Globus pallidus (tissue), 1 donor: Measurements from ENCODE around the gene TBL1Y.
"Not testable (repeated sequence)": the region's sequence is repeated elsewhere in the genome, so short reads cannot be mapped to it uniquely, and the experiment has no call there.

ENCODE experiments used
- DNase-seq: peaks from one replicate; pipeline ENCODE4 v3.0.0-alpha.2; 2015; ENCODE audit warnings: low spot score

Gene TBL1Y

GRCh38 chrY:6974971-6975370 is 64.5 kb downstream of the TBL1Y start:
- no peak for DNase-seq

- no peak for DNase-seq
These were observed 67.3 kb downstream of the TBL1Y start for GRCh38 chrY:6977783-6978182.

GRCh38 chrY:6983221-6983620 is 72.7 kb downstream of the TBL1Y start:
- no peak for DNase-seq

GRCh38 chrY:6987811-6988210 is 77.3 kb downstream of the TBL1Y start:
- DNase-seq = no peak

GRCh38 chrY:6989886-6990620 is 79.6 kb downstream of the TBL1Y start:
- no peak for DNase-seq

- DNase-seq = peak; percentile 26
These were observed 81.5 kb downstream of the TBL1Y start for GRCh38 chrY:6992041-6992440.

- no peak for DNase-seq
These were observed 85.5 kb downstream of the TBL1Y start for GRCh38 chrY:6995987-6996386.

GRCh38 chrY:6997503-6998066 is 87.1 kb downstream of the TBL1Y start:
- no peak for DNase-seq

GRCh38 chrY:6999905-7000304 is 89.4 kb downstream of the TBL1Y start:
- peak; percentile 12 for DNase-seq

GRCh38 chrY:7002581-7002980 is 92.1 kb downstream of the TBL1Y start:
- DNase-seq = no peak

GRCh38 chrY:7007911-7008310 is 97.4 kb downstream of the TBL1Y start:
- no peak for DNase-seq

- no peak for DNase-seq
These were observed 98.3 kb downstream of the TBL1Y start for GRCh38 chrY:7008578-7009355.

GRCh38 chrY:7013051-7013450 is 102.6 kb downstream of the TBL1Y start:
- no peak for DNase-seq

GRCh38 chrY:7016521-7016920 is 106.0 kb downstream of the TBL1Y start:
- no peak for DNase-seq

- DNase-seq = no peak
These were observed 107.0 kb downstream of the TBL1Y start for GRCh38 chrY:7017244-7018080.

- no peak for DNase-seq
These were observed 128.5 kb downstream of the TBL1Y start for GRCh38 chrY:7039037-7039436.

GRCh38 chrY:7040662-7041061 is 130.2 kb downstream of the TBL1Y start:
- DNase-seq = no peak

- DNase-seq = no peak
These were observed 131.5 kb downstream of the TBL1Y start for GRCh38 chrY:7041983-7042382.

- DNase-seq = not testable (repeated sequence)
These were observed 142.0 kb downstream of the TBL1Y start for GRCh38 chrY:7052461-7052860.

GRCh38 chrY:7056886-7057285 is 146.4 kb downstream of the TBL1Y start:
- no peak for DNase-seq

- DNase-seq = no peak
These were observed 168.2 kb downstream of the TBL1Y start for GRCh38 chrY:7078725-7079124.

GRCh38 chrY:7080548-7080947 is 170.1 kb downstream of the TBL1Y start:
- DNase-seq = not testable (repeated sequence)
